H1 (cell line): ENCODE measurements around the gene FAM227B. TPM values are rescaled to one million over a fixed set of nuclear protein-coding genes. Genes with fewer than 3 reads are reported as not detected.

Experiments
- CTCF ChIA-PET: fragments of 300-600 bp; sonication (Branson Sonifier 250); formaldehyde crosslinking; loops from one replicate; lab custom pipeline; 2021; ENCODE audit not compliant: partially characterized antibody; lab: Charles Lee
- POLR2A ChIA-PET: fragments of 300-600 bp; sonication (Branson Sonifier 250); formaldehyde crosslinking; loops from one replicate; lab custom pipeline; 2021; ENCODE audit warnings: inconsistent platforms; ENCODE audit not compliant: partially characterized antibody; lab: Charles Lee
- DNase-seq, 2 experiments: peaks; one replicate each; pipeline versions ENCODE4 v3.0.0 to v3.0.0-alpha.2; 2010 to 2022; ENCODE audit warnings: low spot score in 2 of 2, low read depth in 1 of 2, mixed read lengths in 1 of 2
- FAIRE-seq: peaks from 2 replicates; lab custom pipeline; 2011; peaks lifted over from hg19 to GRCh38; lab: Jason Lieb, UNC
- H2AFZ ChIP-seq: 2 replicates; pipeline ENCODE4 v1.8.1; 2012; ENCODE audit warnings: low read length, inconsistent platforms
- H2AK5ac ChIP-seq: 2 replicates; pipeline ENCODE4 v1.6.1; 2013; ENCODE audit warnings: low read depth, low read length
- H2BK120ac ChIP-seq: replicated peaks from 2 replicates; pipeline ENCODE3; 2013; ENCODE audit warnings: low read depth, low read length, inconsistent platforms
- H2BK12ac ChIP-seq: 2 replicates; pipeline ENCODE4 v1.6.1; 2013; ENCODE audit warnings: low read depth, low read length
- H2BK15ac ChIP-seq: 2 replicates; pipeline ENCODE4 v1.6.1; 2013; ENCODE audit warnings: low read length
- H2BK20ac ChIP-seq: 2 replicates; pipeline ENCODE4 v1.6.1; 2013; ENCODE audit warnings: low read length
- H2BK5ac ChIP-seq: 2 replicates; pipeline ENCODE4 v1.6.1; 2013; ENCODE audit warnings: low read depth, low read length
- H3K14ac ChIP-seq: 2 replicates; pipeline ENCODE4 v1.6.1; 2013; ENCODE audit warnings: inconsistent platforms; ENCODE audit not compliant: insufficient read length
- H3K18ac ChIP-seq: 2 replicates; pipeline ENCODE4 v1.6.1; 2013; ENCODE audit warnings: low read length; ENCODE audit errors: extremely low read depth
- H3K23ac ChIP-seq: 2 replicates; pipeline ENCODE4 v1.6.1; 2013; ENCODE audit warnings: inconsistent platforms; ENCODE audit not compliant: insufficient read length
- H3K23me2 ChIP-seq: 2 replicates; pipeline ENCODE4 v1.6.1; 2013; ENCODE audit warnings: low read depth, low read length
- H3K27ac ChIP-seq: 2 replicates; pipeline ENCODE4 v1.6.1; 2011; ENCODE audit warnings: low read depth, low read length, inconsistent platforms
- H3K27me3 ChIP-seq, 4 experiments: replicated peaks in 1 of 4; 1 replicate in 1 of 4; 2 replicates in 3 of 4; pipeline versions ENCODE4 v1.6.1 to v1.8.1; 2011 to 2013; ENCODE audit warnings: low read length in 3 of 4, mild to moderate bottlenecking in 3 of 4, inconsistent platforms in 2 of 4, mixed read lengths in 2 of 4, moderate library complexity in 1 of 4; ENCODE audit not compliant: control insufficient read depth in 3 of 4, insufficient read depth in 3 of 4; ENCODE audit errors: extremely low read depth in 1 of 4
- H3K36me3 ChIP-seq, 4 experiments: 2 replicates each; pipeline versions ENCODE4 v1.6.1 to v1.8.1; 2011 to 2013; ENCODE audit warnings: mild to moderate bottlenecking in 4 of 4, low read length in 3 of 4, moderate library complexity in 2 of 4, control low read depth in 1 of 4, inconsistent platforms in 1 of 4; ENCODE audit not compliant: insufficient read depth in 4 of 4, control insufficient read depth in 2 of 4
- H3K4ac ChIP-seq: replicated peaks from 2 replicates; pipeline ENCODE3; 2013; ENCODE audit warnings: low read length, low read depth, mixed read lengths, inconsistent platforms; ENCODE audit not compliant: insufficient read length
- H3K4me1 ChIP-seq, 4 experiments: replicated peaks in 1 of 4; 1 replicate in 1 of 4; 2 replicates in 3 of 4; pipeline versions ENCODE4 v1.6.1 to v1.8.1; 2011 to 2013; ENCODE audit warnings: low read length in 3 of 4, inconsistent platforms in 2 of 4, mixed read lengths in 1 of 4; ENCODE audit not compliant: insufficient read depth in 4 of 4, control insufficient read depth in 3 of 4
- H3K4me2 ChIP-seq, 2 experiments: 2 replicates each; pipeline versions ENCODE4 v1.6.1 to v1.8.1; 2011 to 2013; ENCODE audit warnings: low read depth in 2 of 2, low read length in 2 of 2, control low read depth in 1 of 2, inconsistent platforms in 1 of 2, mild to moderate bottlenecking in 1 of 2; ENCODE audit not compliant: insufficient read depth in 1 of 2
- H3K4me3 ChIP-seq, 4 experiments: fragments of 200-600, 300-600 bp in 1 of 4; sonication (generic), shearing (Covaris generic), sonication (Bioruptor Twin) in 1 of 4; 2 replicates each; pipeline versions ENCODE4 v1.5.1 to v1.8.1; 2011 to 2016; ENCODE audit warnings: low read length in 4 of 4, low read depth in 3 of 4, control low read depth in 2 of 4, inconsistent platforms in 2 of 4, mild to moderate bottlenecking in 2 of 4, mixed read lengths in 1 of 4, moderate library complexity in 1 of 4; ENCODE audit not compliant: insufficient read depth in 2 of 4; ENCODE audit errors: extremely low read depth in 1 of 4
- H3K56ac ChIP-seq: replicated peaks from 2 replicates; pipeline ENCODE3; 2013; ENCODE audit warnings: low read depth, mild to moderate bottlenecking, mixed read lengths, low read length, inconsistent platforms; ENCODE audit not compliant: insufficient read length
- H3K79me1 ChIP-seq: 2 replicates; pipeline ENCODE4 v1.6.1; 2013; ENCODE audit warnings: low read depth, low read length, control low read depth
- H3K79me2 ChIP-seq, 2 experiments: 2 replicates each; pipeline versions ENCODE4 v1.6.1 to v1.8.1; 2012 to 2013; ENCODE audit warnings: low read length in 2 of 2, mild to moderate bottlenecking in 2 of 2, inconsistent platforms in 1 of 2; ENCODE audit not compliant: insufficient read depth in 2 of 2, control insufficient read depth in 1 of 2
- H3K9ac ChIP-seq, 4 experiments: replicated peaks in 1 of 4; 1 replicate in 1 of 4; 2 replicates in 3 of 4; pipeline versions ENCODE4 v1.6.1 to v1.8.1; 2011 to 2013; ENCODE audit warnings: low read depth in 3 of 4, low read length in 3 of 4, control low read depth in 2 of 4, mild to moderate bottlenecking in 2 of 4, moderate library complexity in 2 of 4, inconsistent platforms in 1 of 4; ENCODE audit errors: extremely low read depth in 1 of 4
- H3K9me3 ChIP-seq, 2 experiments: 2 replicates each; pipeline versions ENCODE4 v1.6.1 to v1.8.1; 2012 to 2013; ENCODE audit warnings: mild to moderate bottlenecking in 2 of 2, moderate library complexity in 2 of 2, control low read depth in 1 of 2, inconsistent platforms in 1 of 2, low read depth in 1 of 2, low read length in 1 of 2, mixed read lengths in 1 of 2; ENCODE audit not compliant: insufficient read depth in 2 of 2
- H4K20me1 ChIP-seq, 2 experiments: replicated peaks in 1 of 2; 2 replicates each; pipeline versions ENCODE3 to v1.8.1; 2011 to 2013; ENCODE audit warnings: inconsistent platforms in 2 of 2, low read length in 2 of 2, mild to moderate bottlenecking in 1 of 2; ENCODE audit not compliant: insufficient read depth in 2 of 2, control insufficient read depth in 1 of 2
- H4K5ac ChIP-seq: 2 replicates; pipeline ENCODE4 v1.6.1; 2013; ENCODE audit warnings: low read length, low read depth, mixed read lengths, inconsistent platforms; ENCODE audit not compliant: insufficient read length
- H4K8ac ChIP-seq: 2 replicates; pipeline ENCODE4 v1.8.0; 2013; ENCODE audit warnings: mild to moderate bottlenecking, moderate library complexity, low read length, inconsistent platforms; ENCODE audit not compliant: insufficient read depth; ENCODE audit errors: extremely low read depth
- H4K91ac ChIP-seq: replicated peaks from 2 replicates; pipeline ENCODE3; 2013; ENCODE audit warnings: low read length, mixed read lengths, inconsistent platforms; ENCODE audit not compliant: insufficient read length
- ATF3 ChIP-seq: IDR thresholded peaks from 2 replicates; pipeline ENCODE4 v1.6.1; 2011; ENCODE audit warnings: low read depth, mild to moderate bottlenecking, low read length; ENCODE audit not compliant: insufficient read depth
- KDM4A ChIP-seq: IDR thresholded peaks from one replicate; pipeline ENCODE4 v1.7.1; 2012; ENCODE audit warnings: low read depth, mild to moderate bottlenecking, moderate library complexity, low read length, inconsistent platforms; ENCODE audit not compliant: severe bottlenecking
- RFX5 ChIP-seq: IDR thresholded peaks from 2 replicates; pipeline ENCODE4 v1.6.1; 2011; ENCODE audit warnings: low read depth, low read length, improper control_type of control experiment, borderline replicate concordance
- SIN3A ChIP-seq, 2 experiments: IDR thresholded peaks in 1 of 2; conservative IDR thresholded peaks in 1 of 2; 2 replicates each; pipeline ENCODE4 v1.6.1; 2011 to 2012; ENCODE audit warnings: low read length in 2 of 2, improper control_type of control experiment in 1 of 2, low read depth in 1 of 2, mild to moderate bottlenecking in 1 of 2
- TAF7 ChIP-seq: optimal IDR thresholded peaks from 2 replicates; pipeline ENCODE3; 2011; ENCODE audit warnings: low read depth, mild to moderate bottlenecking, inconsistent platforms, low read length, moderate library complexity, borderline replicate concordance
- TBP ChIP-seq: IDR thresholded peaks from 2 replicates; pipeline ENCODE4 v1.6.1; 2011; ENCODE audit warnings: low read depth, low read length, improper control_type of control experiment
- WGBS, 2 experiments: shearing (Covaris generic) in 1 of 2; methylation state at CpG; one replicate each; pipeline versions ENCODE4 v1.1.6 to v1.1.7; 2013 to 2015; ENCODE audit warnings: low lambda C conversion rate in 2 of 2, mixed read lengths in 2 of 2, inconsistent platforms in 1 of 2, low coverage in 1 of 2, missing lambda C conversion rate in 1 of 2; ENCODE audit not compliant: insufficient replicate concordance in 2 of 2, insufficient coverage in 1 of 2, insufficient read length in 1 of 2; ENCODE audit errors: extremely low coverage in 1 of 2, missing lambda C conversion rate in 1 of 2; 5-methylcytosine and 5-hydroxymethylcytosine counted together
- polyA plus RNA-seq, 7 experiments: library from polyadenylated mRNA; depleted of rRNA in 3 of 7; stranded (reverse) in 5 of 7; unstranded in 2 of 7; fragments of >200 nt in 5 of 7; fragments of 200-250 nt in 2 of 7; gene quantifications; 1 replicate in 5 of 7; 2 replicates in 1 of 7; 4 replicates in 1 of 7; pipeline versions ENCODE4 v1.2.1 to v1.2.3, GENCODE V29; 2011 to 2013; ENCODE audit warnings: missing spikeins in 2 of 7, mixed read lengths in 2 of 7
- total RNA-seq: library from RNA; stranded (reverse); fragmentation: NEBNext Ultra II Directional; extraction: Animal tissue kit (Norgen Biotek cat#: 25700); gene quantifications from 2 replicates; pipeline ENCODE4 v1.2.1, GENCODE V29; 2021

Gene FAM227B
- total and polyA plus RNA-seq, 2 of the 8 experiments (the other 6 are each of a cell fraction or from before 2014, with no cell fraction given), result 4.0 to 6.5 TPM

- Histone ChIP-seq H2BK5ac (no peak overlapping the region; the same call in 1 of the 2 replicates), H3K4me2 (no peak overlapping the region), H3K23me2 (no peaks in the 10 kb centered on the region; the same call in 1 of the 2 replicates), H2AFZ (no peak overlapping the region), H3K79me1 (no peaks in the 10 kb centered on the region), H3K27ac (no peak overlapping the region), H4K5ac (no peak overlapping the region), H3K18ac (no peak overlapping the region), H3K9me3 (no peaks in the 10 kb centered on the region; a peak in 1 of 4 replicates), H4K8ac (no peak overlapping the region), H3K56ac (no peak overlapping the region), H3K23ac (no peak overlapping the region), H3K14ac (no peak overlapping the region), H2BK15ac (no peak overlapping the region), H3K9ac (no peak overlapping the region), H3K27me3 (no peaks in the 10 kb centered on the region), H4K20me1 (no peaks in the 10 kb centered on the region), H2BK12ac (no peak overlapping the region), H3K4me3 (no peak overlapping the region), H2BK120ac (no peak overlapping the region), H3K79me2 (no peaks in the 10 kb centered on the region), H4K91ac (no peak overlapping the region), H3K4ac (no peak overlapping the region), H2BK20ac (no peak overlapping the region), H3K4me1 (peaks cover 0 to 5% (median 0%) of the 10 kb centered on the region in 4 experiments; a peak in 1 of 7 replicates), H2AK5ac (no peak overlapping the region), H3K36me3 (no peaks in the 10 kb centered on the region)
- FAIRE-seq (no peak), DNase-seq (no peak)
- TF ChIP-seq ATF3 (no peak), TBP (no peak), SIN3A (conservative IDR thresholded peaks at IDR 0.05 in 1 of 2, IDR thresholded peaks at IDR 0.05 in 1 of 2; ENCODE audit: low read depth in 1 of 2, low read length in 2 of 2) (no peak), TAF7 (no peak), KDM4A (no peak), RFX5 (no peak)
- ChIA-PET POLR2A (no interaction called here), CTCF (interaction anchor here (0.6 to 2.9 kb wide), 3 partner anchors 55 to 855 kb away, joined by 5 to 12 read pairs (median 9); partner anchors contain the start of gene FGF7)
- 69% methylated on average over 1 of the region's 1 CpG; no CpG with 5 or more reads in 1 of the 2 experiments for WGBS, 2 experiments
Observed at GRCh38 chr15:49290191-49290590, 330.4 kb downstream of the FAM227B start.
